ENCODE data around the gene COG3.

- no peak for TF ChIP-seq CTCF (IDR thresholded peaks at IDR 0.05; ENCODE audit: insufficient read depth, low read length)
- TF ChIP-seq POLR2AphosphoS5 (IDR thresholded peaks at IDR 0.05; ENCODE audit: low read depth), result no peak
- TF ChIP-seq GABPA (IDR thresholded peaks at IDR 0.05; ENCODE audit: low read depth), result no peak
- TF ChIP-seq REST (IDR thresholded peaks at IDR 0.05; ENCODE audit: insufficient replicate concordance, low read depth), result no peak
These were observed 111.7 kb downstream of the COG3 start for GRCh38 chr13:45576466-45576865.

All from HL-60 (cell line).